Adrenal gland (tissue), 12 donors: ENCODE data around the gene MVB12B. TPM values are rescaled to one million over a fixed set of nuclear protein-coding genes. Genes with fewer than 3 reads are reported as not detected.

Source experiments
- DNase-seq, 7 donors: peaks; one replicate each; pipeline ENCODE4 v3.0.0-alpha.2; 2019 to 2020
- H3K27ac ChIP-seq, 5 donors: fragments of 200-600 bp; sonication (generic) in 4 of 5; 1 replicate in 3 of 5; 2 replicates in 2 of 5; pipeline versions ENCODE4 v1.5.1 to v1.8.0; 2016 to 2020; ENCODE audit warnings: mild to moderate bottlenecking in 1 of 5
- H3K27me3 ChIP-seq: fragments of 200-600 bp; 2 replicates; pipeline ENCODE4 v1.8.0; 2021
- H3K36me3 ChIP-seq, 2 donors: fragments of 200-600 bp; replicated peaks in 1 of 2; 1 replicate in 1 of 2; 2 replicates in 1 of 2; pipeline versions ENCODE4 v1.5.1 to v1.8.0; 2018 to 2022
- H3K4me1 ChIP-seq, 2 donors: fragments of 200-600 bp; replicated peaks in 1 of 2; 1 replicate in 1 of 2; 2 replicates in 1 of 2; pipeline versions ENCODE4 v1.5.1 to v1.8.0; 2018 to 2021
- H3K4me3 ChIP-seq, 4 donors: fragments of 200-600 bp; sonication (generic) in 3 of 4; one replicate each; pipeline ENCODE4 v1.5.1; 2016 to 2018
- H3K9me3 ChIP-seq, 3 donors: fragments of 200-600 bp; sonication (generic) in 1 of 3; replicated peaks in 1 of 3; 1 replicate in 2 of 3; 2 replicates in 1 of 3; pipeline versions ENCODE4 v1.5.1 to v1.8.0; 2016 to 2021
- POLR2A ChIP-seq, 2 donors: fragments of 450-650 bp; IDR thresholded peaks; one replicate each; pipeline ENCODE4 v1.6.1; 2017; ENCODE audit warnings: antibody characterized with exemption in 2 of 2, mild to moderate bottlenecking in 2 of 2, moderate library complexity in 1 of 2
- WGBS, 4 donors: extraction: QIAGEN DNeasy Blood & Tissue Kit in 2 of 4; methylation state at CpG; one replicate each; pipeline versions ENCODE4 v1.1.5 to v1.1.7; 2013 to 2017; 5-methylcytosine and 5-hydroxymethylcytosine counted together
- intact Hi-C, 2 donors: fragments of 100-400 bp; cut with DNase I; formaldehyde crosslinking; loops; one replicate each; pipeline versions ENCODE4 v1.14.1 to v1.15.0; 2022 to 2023
- polyA plus RNA-seq, 3 donors: library from polyadenylated mRNA; stranded (reverse); fragments of 200-250 nt in 2 of 3; fragments of 350-450 nt in 1 of 3; fragmentation: Illumina TruSeq in 1 of 3; extraction: RNeasy Lipid Tissue Mini Kit (QIAGEN cat#74804) in 1 of 3; gene quantifications; one replicate each; pipeline ENCODE4 v1.2.3, GENCODE V29; 2013 to 2014
- total RNA-seq, 9 donors: library from RNA; depleted of rRNA in 4 of 9; stranded (reverse); fragments of >200 nt in 4 of 9; fragments of 120-200 nt in 1 of 9; fragmentation: NEBNext Ultra II Directional in 1 of 9; extraction: Animal tissue kit (Norgen Biotek cat#: 25700) in 1 of 9; gene quantifications; one replicate each; pipeline versions ENCODE4 v1.1.0 to v1.2.4, GENCODE V29; 2013 to 2023
- TF ChIP-seq, protein P1 (sequence below), 6 experiments: fragments of 450-650 bp in 4 of 6; fragments of 200-600 bp in 2 of 6; sonication (generic) in 1 of 6; IDR thresholded peaks; 1 replicate in 5 of 6; 2 replicates in 1 of 6; pipeline versions ENCODE4 v1.5.1 to v1.8.0; 2016 to 2021; ENCODE audit warnings: antibody characterized with exemption in 6 of 6, mild to moderate bottlenecking in 2 of 6, moderate library complexity in 1 of 6
- donor health status: healthy with polysubstance abuse.
- donor health status: Bipolar disorder and iron deficiency.
- donor health status: DM: yes; HTN: yes; CAD: no.
- donor health status: DM: no; HTN: no; CAD: no.
- donor health status: DM: no; HTN: no; CAD: no.
- donor health status: DM: yes; HTN: yes; CAD: no.

MVB12B gene
- total and polyA plus RNA-seq, 12 donors = 3.7 to 20.5 (median 12.8) TPM

DNA sequence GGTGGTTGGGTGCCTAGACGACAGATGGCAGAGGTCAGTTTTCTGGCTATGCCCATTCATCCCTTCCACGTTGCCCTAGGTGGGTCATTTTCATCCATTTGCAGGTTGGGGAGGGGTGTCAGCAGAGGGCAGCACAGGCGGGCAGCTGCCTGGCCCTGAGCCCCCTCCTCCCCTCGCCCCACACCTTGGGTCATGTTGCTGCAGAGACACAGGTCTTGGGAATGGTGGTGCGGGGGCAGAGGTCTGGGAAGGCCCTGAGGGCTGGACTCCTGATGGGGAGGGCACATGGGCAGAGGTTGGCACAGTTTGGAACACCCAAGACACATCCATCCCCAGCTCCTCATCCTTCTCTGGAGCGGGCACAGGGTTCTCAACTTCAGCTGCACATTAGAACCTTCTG lies 183.9 kb downstream of the MVB12B start:
- H3K27ac ChIP-seq = no peak overlapping the region
- 58 to 74% (median 63%) methylated on average over 1 to 6 of the region's 6 CpGs for WGBS, 4 donors
- H3K27me3 ChIP-seq = peaks cover 12% of the 10 kb centered on the region
- no peak for DNase-seq
- intact Hi-C loops = no loop called here
- TF ChIP-seq, protein P1, sequence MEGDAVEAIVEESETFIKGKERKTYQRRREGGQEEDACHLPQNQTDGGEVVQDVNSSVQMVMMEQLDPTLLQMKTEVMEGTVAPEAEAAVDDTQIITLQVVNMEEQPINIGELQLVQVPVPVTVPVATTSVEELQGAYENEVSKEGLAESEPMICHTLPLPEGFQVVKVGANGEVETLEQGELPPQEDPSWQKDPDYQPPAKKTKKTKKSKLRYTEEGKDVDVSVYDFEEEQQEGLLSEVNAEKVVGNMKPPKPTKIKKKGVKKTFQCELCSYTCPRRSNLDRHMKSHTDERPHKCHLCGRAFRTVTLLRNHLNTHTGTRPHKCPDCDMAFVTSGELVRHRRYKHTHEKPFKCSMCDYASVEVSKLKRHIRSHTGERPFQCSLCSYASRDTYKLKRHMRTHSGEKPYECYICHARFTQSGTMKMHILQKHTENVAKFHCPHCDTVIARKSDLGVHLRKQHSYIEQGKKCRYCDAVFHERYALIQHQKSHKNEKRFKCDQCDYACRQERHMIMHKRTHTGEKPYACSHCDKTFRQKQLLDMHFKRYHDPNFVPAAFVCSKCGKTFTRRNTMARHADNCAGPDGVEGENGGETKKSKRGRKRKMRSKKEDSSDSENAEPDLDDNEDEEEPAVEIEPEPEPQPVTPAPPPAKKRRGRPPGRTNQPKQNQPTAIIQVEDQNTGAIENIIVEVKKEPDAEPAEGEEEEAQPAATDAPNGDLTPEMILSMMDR (IDR thresholded peaks at IDR 0.05) = no peak
- no peak for TF ChIP-seq POLR2A (IDR thresholded peaks at IDR 0.05)
- no peaks in the 10 kb centered on the region for H3K36me3 ChIP-seq
- H3K4me3 ChIP-seq = no peak overlapping the region
- H3K9me3 ChIP-seq = no peaks in the 10 kb centered on the region
- H3K4me1 ChIP-seq = peaks cover 0 to 11% of the 10 kb centered on the region in 2 donors

DNA sequence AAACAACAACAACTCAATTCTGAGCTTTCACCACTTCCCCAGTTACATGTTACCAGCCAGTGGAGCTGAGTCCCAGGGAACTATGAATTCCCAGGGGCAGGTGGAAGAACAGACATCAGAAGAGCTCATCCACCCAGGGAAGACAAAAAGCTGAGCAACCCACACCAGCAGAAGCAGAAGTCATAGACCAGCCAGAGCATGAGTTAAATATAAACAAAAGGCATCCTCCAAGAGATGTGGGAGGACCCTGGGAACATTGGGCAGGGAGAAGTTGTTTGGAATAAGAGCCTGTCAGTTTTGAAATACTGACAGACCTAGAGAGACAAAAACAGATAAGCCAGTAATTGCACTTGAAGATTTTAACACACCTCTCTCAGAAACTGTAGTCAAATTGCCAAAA lies 184.8 kb downstream of the MVB12B start:
- H3K4me1 ChIP-seq = peaks cover 0 to 12% of the 10 kb centered on the region in 2 donors
- H3K4me3 ChIP-seq = no peak overlapping the region
- H3K27ac ChIP-seq = no peak overlapping the region
- TF ChIP-seq, protein P1 (IDR thresholded peaks at IDR 0.05) = no peak
- no peak for TF ChIP-seq POLR2A (IDR thresholded peaks at IDR 0.05)
- H3K27me3 ChIP-seq = peaks cover 12% of the 10 kb centered on the region
- DNase-seq = no peak
- intact Hi-C loops = no loop called here
- no peaks in the 10 kb centered on the region for H3K36me3 ChIP-seq
- H3K9me3 ChIP-seq = no peaks in the 10 kb centered on the region

DNA sequence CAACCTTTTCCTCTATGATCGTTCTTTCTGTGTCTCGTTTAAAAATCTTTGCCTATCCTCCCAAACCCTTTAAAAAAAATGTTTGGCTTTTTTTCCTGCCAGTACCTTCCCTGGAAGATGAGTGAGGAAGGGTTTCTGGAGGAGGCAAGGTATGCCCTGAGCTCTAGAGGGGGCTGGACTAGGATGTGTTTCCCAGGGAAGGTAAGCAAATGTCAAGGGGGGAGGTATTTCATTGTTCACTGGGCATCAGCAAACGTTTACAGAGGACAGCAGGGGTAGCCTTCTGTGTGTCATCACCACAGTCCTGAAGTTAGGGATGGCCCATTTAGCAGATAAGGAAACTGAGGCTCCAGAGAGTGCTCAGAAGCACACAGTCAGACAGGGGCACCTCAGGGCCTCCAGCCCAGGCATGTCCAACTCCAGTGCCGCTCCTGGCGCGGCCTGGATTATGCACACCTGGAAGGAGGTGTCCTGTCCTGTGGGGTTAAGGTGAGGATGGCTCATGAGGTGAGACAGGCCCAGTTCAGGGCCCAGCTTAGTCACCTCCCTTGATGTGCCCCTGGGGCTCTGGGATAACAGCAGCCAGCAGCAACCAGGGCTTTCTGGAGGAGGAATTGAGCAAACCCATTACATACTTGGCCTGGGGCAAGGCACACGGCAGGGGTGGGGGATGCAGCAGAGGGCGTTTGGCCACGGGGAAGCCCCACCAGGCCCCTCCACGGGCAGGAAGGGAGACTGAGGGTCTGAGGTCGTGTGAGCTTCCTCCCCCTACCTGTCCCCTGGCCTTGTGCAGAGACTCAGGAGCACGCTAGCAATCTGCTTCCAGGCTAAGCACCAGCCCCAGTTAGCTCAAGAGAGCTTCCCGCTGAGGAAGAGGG lies 186.8 kb downstream of the MVB12B start:
- intact Hi-C loops = no loop called here
- DNase-seq = no peak
- H3K36me3 ChIP-seq = no peaks in the 10 kb centered on the region
- peak overlapping the region in 1 of 4 donors; percentile 17 for H3K4me3 ChIP-seq
- TF ChIP-seq POLR2A (IDR thresholded peaks at IDR 0.05) = no peak
- TF ChIP-seq, protein P1 (IDR thresholded peaks at IDR 0.05) = no peak
- H3K9me3 ChIP-seq = no peaks in the 10 kb centered on the region
- peaks cover 0 to 30% of the 10 kb centered on the region in 2 donors for H3K4me1 ChIP-seq
- WGBS, 4 donors = 43 to 93% (median 49%) methylated on average over 5 to 13 of the region's 13 CpGs
- H3K27me3 ChIP-seq = peaks cover 12% of the 10 kb centered on the region
- no peak overlapping the region for H3K27ac ChIP-seq

DNA sequence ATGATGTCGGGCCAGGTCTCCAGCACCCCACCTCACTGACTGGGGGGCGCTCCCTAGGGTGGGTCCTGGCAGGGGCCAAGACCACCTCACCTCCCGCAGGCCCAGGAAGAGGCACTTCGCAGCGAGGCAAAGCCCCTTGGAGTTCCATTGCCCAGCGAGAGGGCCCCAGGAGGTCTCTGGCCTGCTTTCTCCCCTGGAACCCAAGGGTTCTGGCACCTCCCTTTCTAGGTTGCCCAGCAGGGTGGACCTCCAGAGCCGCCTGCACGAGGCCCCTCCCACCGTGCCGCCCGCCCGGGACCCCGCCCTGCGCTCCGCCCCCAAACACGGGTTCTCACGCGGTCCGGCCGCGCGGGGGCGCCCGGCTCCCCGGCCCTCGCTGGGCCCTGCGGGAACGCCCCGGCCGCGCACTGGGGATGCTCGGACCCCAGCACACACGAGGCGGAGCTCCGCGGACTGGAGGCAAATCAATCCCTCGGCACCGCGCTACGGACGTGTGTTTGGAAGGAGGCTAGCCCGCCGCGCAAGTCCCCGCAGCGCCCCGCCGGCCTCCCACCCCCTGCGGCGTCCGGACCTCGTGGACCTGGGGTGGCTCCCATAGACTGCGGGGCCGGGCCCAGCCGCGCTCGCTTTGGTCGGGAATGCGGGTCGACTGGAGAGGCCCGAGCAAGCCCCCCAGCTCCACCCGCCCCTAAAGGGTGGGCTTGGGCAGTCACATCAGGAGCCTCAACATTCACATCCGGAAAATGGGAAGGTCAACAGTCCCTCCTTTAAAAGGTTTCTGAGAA lies 187.6 kb downstream of the MVB12B start:
- WGBS, 4 donors = 8 to 51% (median 13%) methylated on average over 7 to 63 of the region's 63 CpGs
- no peaks in the 10 kb centered on the region for H3K9me3 ChIP-seq
- TF ChIP-seq, protein P1 (IDR thresholded peaks at IDR 0.05) = peak in 3 of 6 experiments; percentile 20 to 42 (median 41)
- no peak for TF ChIP-seq POLR2A (IDR thresholded peaks at IDR 0.05)
- no peak overlapping the region for H3K27ac ChIP-seq
- H3K27me3 ChIP-seq = peaks cover 12% of the 10 kb centered on the region
- peaks cover 0 to 30% of the 10 kb centered on the region in 2 donors for H3K4me1 ChIP-seq
- intact Hi-C loops = no loop called here
- H3K4me3 ChIP-seq = peak overlapping the region in 1 of 4 donors; percentile 17
- H3K36me3 ChIP-seq = no peaks in the 10 kb centered on the region
- peak in 6 of 7 donors; percentile 37 to 77 (median 53) for DNase-seq
